GM12864 (cell line): ENCODE data around the gene RNASE4.
"Not testable (repeated sequence)": the region's sequence is repeated elsewhere in the genome, so short reads cannot be mapped to it uniquely, and the experiment has no call there.

Source experiments
- DNase-seq: peaks from one replicate; pipeline ENCODE4 v3.0.0-alpha.2; 2011; ENCODE audit warnings: low read depth
- H3K4me3 ChIP-seq: 2 replicates; pipeline ENCODE4 v1.5.1; 2011; ENCODE audit warnings: mild to moderate bottlenecking, low read depth, low read length, control low read depth
- TF ChIP-seq, protein P1 (sequence below): IDR thresholded peaks from 2 replicates; pipeline ENCODE4 v1.5.1; 2011; ENCODE audit warnings: low read depth, mild to moderate bottlenecking, moderate library complexity, low read length, control low read depth, inconsistent platforms; ENCODE audit errors: missing control alignments

The RNASE4 gene, protein sequence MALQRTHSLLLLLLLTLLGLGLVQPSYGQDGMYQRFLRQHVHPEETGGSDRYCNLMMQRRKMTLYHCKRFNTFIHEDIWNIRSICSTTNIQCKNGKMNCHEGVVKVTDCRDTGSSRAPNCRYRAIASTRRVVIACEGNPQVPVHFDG

DNA sequence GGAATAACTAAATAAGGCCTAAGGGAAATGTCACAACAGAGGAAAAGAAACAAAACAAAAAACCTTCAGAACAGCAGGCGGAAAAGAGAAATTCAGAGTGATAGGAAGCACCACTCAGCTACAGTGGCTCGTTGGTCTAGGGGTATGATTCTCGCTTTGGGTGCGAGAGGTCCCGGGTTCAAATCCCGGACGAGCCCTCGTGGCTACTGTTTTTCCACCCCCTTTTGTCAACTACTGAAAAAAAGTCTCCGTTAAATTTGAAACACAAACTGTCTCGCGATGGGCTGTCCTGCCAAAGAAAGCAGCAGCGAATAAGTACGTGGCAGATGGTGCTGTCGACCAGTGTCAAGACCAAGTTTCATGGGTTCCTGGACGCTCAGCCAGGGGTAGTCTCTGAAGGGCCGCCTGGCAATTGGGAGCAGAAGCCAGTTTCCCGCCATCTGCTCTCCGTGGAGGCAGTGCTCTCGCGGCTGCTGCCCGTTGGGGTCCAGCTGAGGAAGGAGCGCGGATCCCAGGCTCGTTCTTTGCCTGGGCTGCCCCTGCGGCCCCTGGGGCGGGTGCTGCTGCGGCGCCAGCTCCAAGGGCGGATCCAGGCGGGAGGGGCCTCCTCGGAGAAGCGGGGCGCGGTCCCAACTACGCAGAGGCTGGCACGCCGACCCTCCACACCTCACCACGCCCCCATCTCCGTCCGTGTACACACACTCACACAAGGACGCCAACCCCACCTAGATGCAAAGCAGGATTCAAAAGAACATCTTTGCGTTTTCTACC is at the start of gene RNASE4:
RNASE4 (plus strand) TSS at position 670 of the 771 bp plus-strand sequence. CDS start 14,812 bp downstream, outside the sequence.
- DNase-seq, result peak; percentile 86
- peak within 1 kb of the TSS; percentile 82 for H3K4me3 ChIP-seq
- TF ChIP-seq, protein P1, sequence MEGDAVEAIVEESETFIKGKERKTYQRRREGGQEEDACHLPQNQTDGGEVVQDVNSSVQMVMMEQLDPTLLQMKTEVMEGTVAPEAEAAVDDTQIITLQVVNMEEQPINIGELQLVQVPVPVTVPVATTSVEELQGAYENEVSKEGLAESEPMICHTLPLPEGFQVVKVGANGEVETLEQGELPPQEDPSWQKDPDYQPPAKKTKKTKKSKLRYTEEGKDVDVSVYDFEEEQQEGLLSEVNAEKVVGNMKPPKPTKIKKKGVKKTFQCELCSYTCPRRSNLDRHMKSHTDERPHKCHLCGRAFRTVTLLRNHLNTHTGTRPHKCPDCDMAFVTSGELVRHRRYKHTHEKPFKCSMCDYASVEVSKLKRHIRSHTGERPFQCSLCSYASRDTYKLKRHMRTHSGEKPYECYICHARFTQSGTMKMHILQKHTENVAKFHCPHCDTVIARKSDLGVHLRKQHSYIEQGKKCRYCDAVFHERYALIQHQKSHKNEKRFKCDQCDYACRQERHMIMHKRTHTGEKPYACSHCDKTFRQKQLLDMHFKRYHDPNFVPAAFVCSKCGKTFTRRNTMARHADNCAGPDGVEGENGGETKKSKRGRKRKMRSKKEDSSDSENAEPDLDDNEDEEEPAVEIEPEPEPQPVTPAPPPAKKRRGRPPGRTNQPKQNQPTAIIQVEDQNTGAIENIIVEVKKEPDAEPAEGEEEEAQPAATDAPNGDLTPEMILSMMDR, result no peak

DNA sequence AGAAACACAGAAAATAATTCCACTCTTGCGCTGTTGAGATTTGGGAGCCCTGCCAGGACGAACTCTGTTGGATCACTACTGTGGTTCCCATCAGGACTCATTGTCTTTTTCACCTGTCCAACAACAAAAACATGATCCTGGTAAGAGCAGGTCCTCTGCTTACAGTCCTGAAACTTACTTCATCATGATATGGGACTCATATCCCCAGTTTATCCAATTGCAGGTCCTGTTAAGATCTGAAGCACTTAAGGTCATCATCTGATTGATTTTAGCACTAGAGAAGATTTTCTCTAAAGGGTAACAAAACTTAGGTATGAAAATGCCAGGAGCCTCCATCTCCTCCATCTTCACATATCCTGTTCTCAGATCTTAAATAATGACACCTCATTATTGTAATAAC is 42.8 kb upstream of the RNASE4 start, which contains the start of gene OR6S1:
OR6S1 (minus strand) TSS at position 101 of the 400 bp plus-strand sequence; CDS start at position 101, 0 bp downstream.
- DNase-seq, result no peak
- TF ChIP-seq, protein P1, result no peak
- no peak within 1 kb of the TSS for H3K4me3 ChIP-seq

DNA sequence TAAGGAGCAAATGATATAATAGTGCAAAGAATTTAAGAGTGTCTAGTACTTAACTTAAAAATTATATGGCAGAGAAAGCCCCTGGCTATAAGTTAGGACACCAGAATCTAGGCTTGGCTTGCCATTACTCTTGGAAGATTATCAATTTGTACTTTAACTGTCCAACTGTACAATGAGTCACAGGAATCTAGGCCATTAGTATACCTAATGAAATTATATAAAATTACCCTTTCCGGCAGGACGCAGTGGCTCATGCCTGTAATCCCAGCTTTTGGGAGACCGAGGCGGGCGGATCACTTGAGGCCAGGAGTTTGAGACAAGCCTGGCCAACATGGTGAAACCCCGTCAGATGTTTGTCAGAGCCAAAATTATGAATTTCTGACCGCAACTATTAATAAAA is 42.2 kb upstream of the RNASE4 start:
- TF ChIP-seq, protein P1, result no peak
- no peak for DNase-seq

DNA sequence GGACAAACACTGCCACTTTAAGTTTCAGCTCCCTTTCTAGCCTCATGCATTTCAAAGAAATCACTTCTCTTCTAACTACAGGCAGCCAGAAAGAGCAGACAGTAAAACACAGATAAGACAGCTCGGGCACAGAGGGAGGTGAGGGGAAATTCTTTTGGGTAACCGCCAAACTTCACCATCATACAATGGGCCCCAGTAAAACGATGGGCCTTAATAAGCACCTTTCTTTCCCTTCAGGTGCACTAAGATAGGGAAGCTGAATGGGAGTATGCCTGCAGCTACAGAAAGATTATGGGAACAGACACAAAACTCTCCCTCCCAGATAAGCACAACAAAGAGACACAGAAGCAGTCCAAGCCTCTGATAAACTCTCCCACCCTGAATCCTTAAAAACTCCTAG is 41.6 kb upstream of the RNASE4 start:
- H3K4me3 ChIP-seq, DNase-seq: not testable (repeated sequence)

More for the DNA sequence above, 42.2 kb upstream of the RNASE4 start:
- no peak overlapping the region for H3K4me3 ChIP-seq

DNA sequence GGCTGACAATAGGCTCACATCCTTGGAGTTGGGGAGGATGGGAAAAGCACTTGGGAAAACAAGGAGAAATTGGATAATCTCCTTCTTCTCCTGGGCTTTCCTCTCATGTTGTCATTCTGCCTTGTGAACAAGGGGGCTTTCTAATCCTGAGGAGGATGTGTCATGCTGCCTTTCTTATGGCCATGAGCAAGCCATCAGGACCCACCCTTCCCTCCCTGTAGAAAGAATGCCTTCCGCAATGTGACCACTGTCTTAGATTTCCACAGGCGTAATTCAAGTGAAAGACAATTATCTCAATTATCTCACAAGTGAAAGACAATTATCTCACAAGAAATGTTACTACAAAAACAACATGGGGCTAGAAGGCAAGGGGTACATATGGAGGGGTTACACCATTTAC is 39.8 kb upstream of the RNASE4 start:
- TF ChIP-seq, protein P1, result no peak
- no peak overlapping the region for H3K4me3 ChIP-seq
- no peak for DNase-seq

DNA sequence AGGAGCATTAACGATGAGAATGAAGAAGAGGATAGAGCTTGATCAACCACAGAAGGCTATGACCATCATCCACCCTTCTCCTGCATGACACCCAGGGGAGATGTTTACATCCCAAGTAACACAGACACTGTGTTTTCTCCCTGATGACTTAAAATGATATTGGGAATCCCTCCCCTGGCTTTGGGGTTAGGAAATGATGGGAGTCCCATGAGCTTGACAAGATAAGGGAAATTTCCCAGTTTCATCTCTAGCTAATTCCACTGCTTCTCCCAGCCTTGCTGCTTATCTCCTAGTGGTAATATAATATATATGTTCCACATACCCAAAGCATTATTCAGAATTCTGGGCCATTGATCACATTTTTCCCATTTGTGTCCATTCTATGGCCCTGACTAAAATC is 38.9 kb upstream of the RNASE4 start:
- TF ChIP-seq, protein P1, result no peak
- no peak for DNase-seq

DNA sequence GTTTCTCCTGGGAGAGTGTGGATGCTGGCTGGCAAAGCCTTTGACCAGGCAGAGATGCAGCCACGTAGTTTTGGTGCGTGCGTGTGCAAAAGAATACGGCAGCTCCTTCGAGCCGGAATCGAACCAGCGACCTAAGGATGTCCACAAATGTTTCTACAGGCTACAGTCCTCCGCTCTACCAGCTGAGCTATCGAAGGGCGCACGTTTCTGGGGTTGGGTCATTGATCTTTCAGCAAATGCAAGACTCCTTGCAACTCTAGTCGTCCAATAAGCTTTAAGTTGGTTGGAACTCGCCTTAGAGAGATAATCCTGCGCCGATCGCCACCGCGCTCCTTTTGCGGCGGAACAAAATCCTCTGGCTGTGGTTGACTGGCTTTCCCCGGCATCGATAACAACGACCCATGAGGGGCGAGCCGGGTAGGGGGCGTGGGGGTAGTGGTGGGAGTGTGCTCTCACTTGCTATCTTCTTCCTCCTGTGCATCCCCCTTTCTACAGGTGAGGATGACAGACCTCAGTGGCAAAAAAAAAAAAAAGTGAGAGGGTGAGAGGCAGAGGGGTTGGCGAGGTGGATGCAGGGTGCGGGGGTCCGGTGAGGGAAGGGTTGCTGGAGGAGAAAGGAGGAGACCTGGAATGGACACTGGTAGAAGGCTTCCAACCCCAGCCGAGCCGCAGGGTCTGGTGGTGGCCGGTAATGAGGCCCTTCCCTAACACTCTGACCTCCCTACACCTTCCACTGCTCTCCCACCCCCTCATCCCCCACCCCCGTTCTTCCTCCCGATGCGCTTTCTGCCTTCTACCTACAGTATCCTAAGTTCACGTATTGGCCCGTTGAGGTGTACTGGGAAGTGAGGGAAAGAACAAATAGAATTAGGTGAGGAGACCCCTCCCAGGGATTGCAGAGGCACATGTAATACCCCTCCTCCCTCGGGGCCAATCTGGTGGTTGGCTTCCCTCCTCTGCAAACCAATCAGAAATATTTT is 31.1 kb upstream of the RNASE4 start:
- peak overlapping the region; percentile 8 for H3K4me3 ChIP-seq
- TF ChIP-seq, protein P1, result no peak
- DNase-seq, result peak; percentile 70

More for the DNA sequence above, 38.9 kb upstream of the RNASE4 start:
- no peak overlapping the region for H3K4me3 ChIP-seq
